Loucy (cell line): ENCODE results near the gene CABP2.

Source experiments
- H2AFZ ChIP-seq: fragments of 200-600 bp; sonication (generic); 2 replicates; pipeline ENCODE4 v1.6.0; 2016; ENCODE audit warnings: antibody characterized with exemption, mild to moderate bottlenecking, low read length, moderate library complexity
- H3F3A ChIP-seq: fragments of 200-600 bp; 2 replicates; pipeline ENCODE4 v1.6.0; 2016; ENCODE audit warnings: antibody characterized with exemption, low read depth, mild to moderate bottlenecking
- H3K27me3 ChIP-seq: fragments of 200-600 bp; sonication (generic); 2 replicates; pipeline ENCODE4 v1.6.1; 2014; ENCODE audit warnings: low read length, mild to moderate bottlenecking; ENCODE audit not compliant: insufficient read depth, poor library complexity, severe bottlenecking
- H3K36me3 ChIP-seq: fragments of 200-600 bp; sonication (generic); 2 replicates; pipeline ENCODE4 v1.6.1; 2016; ENCODE audit warnings: low read length; ENCODE audit not compliant: insufficient read depth
- H3K4me1 ChIP-seq: fragments of 200-600 bp; sonication (generic); 2 replicates; pipeline ENCODE4 v1.5.1; 2014; ENCODE audit warnings: low read length, mild to moderate bottlenecking; ENCODE audit not compliant: insufficient read depth, poor library complexity, severe bottlenecking
- H3K4me2 ChIP-seq: fragments of 200-600 bp; sonication (generic); 2 replicates; pipeline ENCODE4 v1.6.0; 2014; ENCODE audit warnings: antibody characterized with exemption, low read length, low read depth, mild to moderate bottlenecking; ENCODE audit not compliant: poor library complexity, severe bottlenecking
- H3K4me3 ChIP-seq: fragments of 200-600 bp; sonication (generic); 2 replicates; pipeline ENCODE4 v1.5.1; 2014; ENCODE audit warnings: low read length, mild to moderate bottlenecking, mixed read lengths; ENCODE audit not compliant: poor library complexity, severe bottlenecking
- H3K79me2 ChIP-seq: fragments of 200-600 bp; sonication (generic); 2 replicates; pipeline ENCODE4 v1.6.1; 2014; ENCODE audit warnings: low read length; ENCODE audit not compliant: insufficient read depth
- H3K9ac ChIP-seq: fragments of 200-600 bp; sonication (generic); 2 replicates; pipeline ENCODE4 v1.6.0; 2014; ENCODE audit warnings: mild to moderate bottlenecking, low read depth, low read length, moderate library complexity; ENCODE audit not compliant: poor library complexity, severe bottlenecking
- H3K9me2 ChIP-seq: fragments of 200-600 bp; sonication (generic); replicated peaks from 2 replicates; pipeline ENCODE4 v1.6.1; 2016; ENCODE audit warnings: low read depth, low read length, mixed read lengths
- H3K9me3 ChIP-seq: fragments of 200-600 bp; sonication (generic); 2 replicates; pipeline ENCODE4 v1.6.1; 2014; ENCODE audit warnings: mild to moderate bottlenecking, antibody characterized with exemption, low read length, low read depth; ENCODE audit not compliant: insufficient read depth
- H4K20me1 ChIP-seq: fragments of 200-600 bp; sonication (generic); 2 replicates; pipeline ENCODE4 v1.6.0; 2014; ENCODE audit warnings: antibody characterized with exemption, low read length, mild to moderate bottlenecking; ENCODE audit not compliant: insufficient read depth, poor library complexity, severe bottlenecking
- CTCF ChIP-seq: fragments of 200-600 bp; sonication (generic); conservative IDR thresholded peaks from 2 replicates; pipeline ENCODE4 v1.5.1; 2014; ENCODE audit warnings: mild to moderate bottlenecking, antibody characterized with exemption, low read length
- EZH2phosphoT487 ChIP-seq: fragments of 200-600 bp; IDR thresholded peaks from 2 replicates; pipeline ENCODE4 v1.6.1; 2018; ENCODE audit warnings: antibody characterized with exemption, mild to moderate bottlenecking, moderate library complexity, borderline replicate concordance

Gene CABP2

GRCh38 chr11:67522844-67523555 lies at the start of gene CABP2:
Gene CABP2 (minus strand): TSS chr11:67523446. CDS start chr11:67523326, 120 bp downstream.
- Histone ChIP-seq H2AFZ (no peak within 1 kb of the TSS), H3K36me3 (no peaks in the 10 kb centered on the region)

GRCh38 chr11:67572747-67573419 lies 49.6 kb upstream of the CABP2 start:
- H4K20me1 ChIP-seq = no peaks in the 10 kb centered on the region
- H3K9me2 ChIP-seq = no peaks in the 10 kb centered on the region
- no peaks in the 10 kb centered on the region for H3F3A ChIP-seq
- H3K79me2 ChIP-seq = no peaks in the 10 kb centered on the region
- H3K36me3 ChIP-seq = no peaks in the 10 kb centered on the region
- no peak overlapping the region for H2AFZ ChIP-seq
- H3K9ac ChIP-seq = no peak overlapping the region
- H3K4me2 ChIP-seq = no peak overlapping the region
- TF ChIP-seq CTCF = peak; percentile 73
- no peak for TF ChIP-seq EZH2phosphoT487
- H3K4me1 ChIP-seq = no peaks in the 10 kb centered on the region
- no peaks in the 10 kb centered on the region for H3K9me3 ChIP-seq
- H3K27me3 ChIP-seq = no peaks in the 10 kb centered on the region
- no peak overlapping the region for H3K4me3 ChIP-seq

More at GRCh38 chr11:67522844-67523555, at the start of gene CABP2:
- TF ChIP-seq CTCF = no peak
- TF ChIP-seq EZH2phosphoT487 = no peak
- H3F3A ChIP-seq = no peaks in the 10 kb centered on the region
- no peak within 1 kb of the TSS for H3K9ac ChIP-seq
- H3K79me2 ChIP-seq = no peaks in the 10 kb centered on the region
- H3K9me2 ChIP-seq = no peaks in the 10 kb centered on the region
- no peak within 1 kb of the TSS for H3K4me3 ChIP-seq
- H3K27me3 ChIP-seq = no peaks in the 10 kb centered on the region
- H3K4me2 ChIP-seq = no peak within 1 kb of the TSS
- H3K9me3 ChIP-seq = no peaks in the 10 kb centered on the region
- H4K20me1 ChIP-seq = no peaks in the 10 kb centered on the region
- no peaks in the 10 kb centered on the region for H3K4me1 ChIP-seq

- Histone ChIP-seq H3K9me3 (no peaks in the 10 kb centered on the region), H4K20me1 (no peaks in the 10 kb centered on the region), H2AFZ (no peak overlapping the region), H3K9me2 (no peaks in the 10 kb centered on the region), H3K9ac (no peak overlapping the region), H3F3A (no peaks in the 10 kb centered on the region), H3K4me2 (no peak overlapping the region), H3K27me3 (no peaks in the 10 kb centered on the region), H3K4me1 (no peaks in the 10 kb centered on the region), H3K79me2 (no peaks in the 10 kb centered on the region), H3K36me3 (no peaks in the 10 kb centered on the region), H3K4me3 (no peak overlapping the region)
- no peak for TF ChIP-seq EZH2phosphoT487
- TF ChIP-seq CTCF = no peak
Observed at GRCh38 chr11:67572305-67572704, 49.1 kb upstream of the CABP2 start.
